Activated naive CD4-positive, alpha-beta T cell treated with anti-CD3 and anti-CD28 coated beads, Interleukin-2, amount 50 U/mL, for 72 hours (primary cell): ENCODE measurements around the gene PRMT7. TPM values are rescaled to one million over a fixed set of nuclear protein-coding genes. Genes with fewer than 3 reads are reported as not detected.

Experiments
- ATAC-seq, 2 donors: fragments of 150-1000 bp; cut with Tn5 transposase; 2 replicates each; pipeline ENCODE4 v1.10.0; 2021; ENCODE audit warnings: mild to moderate bottlenecking in 2 of 2, moderate library complexity in 2 of 2
- DNase-seq, 2 donors: peaks; one replicate each; pipeline ENCODE4 v3.0.0; 2021 to 2022; ENCODE audit warnings: low spot score in 2 of 2
- H3K27ac Mint-ChIP-seq, 2 donors: one replicate each; pipeline ENCODE4 v1.8.0; 2022; ENCODE audit warnings: mild to moderate bottlenecking in 2 of 2, mixed read lengths in 2 of 2
- H3K36me3 Mint-ChIP-seq, 2 donors: one replicate each; pipeline ENCODE4 v1.8.0; 2022; ENCODE audit warnings: mixed read lengths in 2 of 2
- H3K9me3 Mint-ChIP-seq, 2 donors: one replicate each; pipeline ENCODE4 v1.8.0; 2022; ENCODE audit warnings: mixed read lengths in 2 of 2
- total RNA-seq, 2 donors: library from RNA; stranded (reverse); gene quantifications; one replicate each; pipeline ENCODE4 v1.2.3, GENCODE V29; 2022

Gene PRMT7
- total RNA-seq, 2 donors from 2014 or later = 33.7 to 80.2 TPM

- no peak for DNase-seq
- Mint-ChIP-seq H3K9me3 (no peaks in the 10 kb centered on the region), H3K36me3 (no peaks in the 10 kb centered on the region), H3K27ac (peak overlapping the region in 1 of 2 donors; percentile 36)
- ATAC-seq = peak; percentile 85 to 91
These were observed 89.5 kb downstream of the PRMT7 start for GRCh38 chr16:68400083-68400923.

- DNase-seq (no peak), ATAC-seq (peak in 1 of 2 donors; percentile 53)
- Mint-ChIP-seq H3K9me3 (no peaks in the 10 kb centered on the region), H3K36me3 (no peaks in the 10 kb centered on the region), H3K27ac (peak overlapping the region; percentile 22 to 36)
These were observed 90.2 kb downstream of the PRMT7 start for GRCh38 chr16:68400924-68401460.

DNA sequence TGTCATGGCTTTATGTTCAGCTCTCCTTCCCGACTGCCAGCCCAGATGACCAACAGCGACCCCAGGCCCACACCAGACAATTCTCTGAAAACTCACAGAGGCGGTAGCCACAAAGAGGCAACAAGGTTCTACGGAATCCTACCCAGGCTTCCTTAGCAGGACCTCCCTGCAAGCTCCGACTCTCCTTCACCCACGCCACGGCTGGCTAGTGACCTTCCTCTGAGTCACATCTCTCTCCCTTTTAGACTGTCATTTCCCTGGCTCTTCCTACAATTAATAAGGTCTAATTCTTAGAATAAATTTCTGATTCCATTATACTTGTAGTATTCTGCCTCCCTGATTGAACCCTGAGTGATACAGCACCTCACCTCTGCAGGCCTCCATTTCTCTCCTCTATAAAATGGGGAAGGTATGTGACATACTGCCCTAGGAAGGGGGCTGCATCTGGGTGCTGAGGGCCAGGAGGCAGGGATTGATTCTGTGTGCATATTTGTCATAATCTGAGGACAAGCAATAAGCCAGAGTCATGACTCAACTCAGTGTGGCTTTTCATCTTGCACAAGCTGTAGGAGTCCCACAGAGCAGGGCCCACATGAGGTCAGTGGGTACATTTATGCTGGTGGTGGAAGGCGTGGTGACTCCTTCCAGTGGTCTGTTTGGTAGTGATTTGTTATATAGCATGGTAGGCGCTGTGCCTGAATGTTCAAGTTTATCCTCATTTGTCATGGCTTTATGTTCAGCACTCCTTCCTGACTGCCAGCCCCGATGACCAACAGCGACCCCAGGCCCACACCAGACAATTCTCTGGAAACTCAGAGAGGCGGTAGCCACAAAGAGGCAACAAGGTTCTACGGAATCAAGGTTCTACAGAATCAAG, 91.3 kb downstream of the PRMT7 start:
- no peak for DNase-seq
- ATAC-seq = peak; percentile 62 to 70
- Mint-ChIP-seq H3K27ac (no peak overlapping the region), H3K9me3 (no peaks in the 10 kb centered on the region), H3K36me3 (no peaks in the 10 kb centered on the region)

GRCh38 chr16:68402748-68403040, 91.9 kb downstream of the PRMT7 start:
- DNase-seq (no peak), ATAC-seq (no peak)
- Mint-ChIP-seq H3K36me3 (no peaks in the 10 kb centered on the region), H3K27ac (no peak overlapping the region), H3K9me3 (no peaks in the 10 kb centered on the region)

DNA sequence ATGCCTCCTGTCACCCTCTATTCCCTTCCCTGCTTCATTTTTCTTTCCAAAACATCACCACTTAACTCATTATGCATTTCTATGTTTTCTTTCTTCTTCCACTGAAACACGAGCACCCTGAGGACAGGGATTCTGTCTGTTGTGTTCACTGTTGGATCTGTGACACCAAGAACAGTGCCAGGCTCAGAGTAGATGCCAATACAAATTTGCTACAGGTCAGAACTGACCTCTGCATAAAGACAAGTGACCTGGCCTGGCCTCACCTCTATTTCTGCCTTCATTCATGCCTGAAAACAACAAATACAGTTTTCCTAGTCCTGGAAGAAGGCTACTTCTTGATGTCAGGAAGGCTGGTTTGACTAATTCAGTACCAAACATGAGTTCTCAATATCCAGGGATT, 92.4 kb downstream of the PRMT7 start:
- H3K27ac Mint-ChIP-seq = peak overlapping the region in 1 of 2 donors; percentile 13
- H3K9me3 Mint-ChIP-seq = no peaks in the 10 kb centered on the region
- no peaks in the 10 kb centered on the region for H3K36me3 Mint-ChIP-seq
- ATAC-seq (no peak), DNase-seq (no peak)

DNA sequence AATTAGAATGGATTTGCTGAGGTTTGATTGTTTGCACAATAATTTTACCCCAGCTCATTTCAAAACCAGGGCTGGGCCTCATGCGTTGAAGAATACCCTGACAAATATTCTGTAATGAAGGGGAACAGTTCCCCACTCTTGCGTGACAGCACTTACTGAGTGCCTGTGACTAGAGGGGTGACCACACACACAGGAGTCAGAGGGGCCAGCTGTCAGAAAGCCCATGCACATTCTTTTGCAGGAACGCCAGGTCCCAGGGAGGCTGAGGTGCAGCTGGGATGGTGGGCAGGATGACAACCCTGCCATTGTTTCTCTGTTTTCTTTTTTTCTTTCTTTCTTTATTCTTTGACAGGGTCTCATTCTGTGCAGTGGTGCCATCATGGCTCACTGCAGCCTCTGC, 92.9 kb downstream of the PRMT7 start:
- no peaks in the 10 kb centered on the region for H3K9me3 Mint-ChIP-seq
- no peak for ATAC-seq
- no peaks in the 10 kb centered on the region for H3K36me3 Mint-ChIP-seq
- H3K27ac Mint-ChIP-seq = peak overlapping the region in 1 of 2 donors; percentile 13
- no peak for DNase-seq

GRCh38 chr16:68404736-68405345, 94.0 kb downstream of the PRMT7 start:
- ATAC-seq (no peak), DNase-seq (no peak)
- no peaks in the 10 kb centered on the region for H3K9me3 Mint-ChIP-seq
- H3K36me3 Mint-ChIP-seq = no peaks in the 10 kb centered on the region
- H3K27ac Mint-ChIP-seq = no peak overlapping the region

DNA sequence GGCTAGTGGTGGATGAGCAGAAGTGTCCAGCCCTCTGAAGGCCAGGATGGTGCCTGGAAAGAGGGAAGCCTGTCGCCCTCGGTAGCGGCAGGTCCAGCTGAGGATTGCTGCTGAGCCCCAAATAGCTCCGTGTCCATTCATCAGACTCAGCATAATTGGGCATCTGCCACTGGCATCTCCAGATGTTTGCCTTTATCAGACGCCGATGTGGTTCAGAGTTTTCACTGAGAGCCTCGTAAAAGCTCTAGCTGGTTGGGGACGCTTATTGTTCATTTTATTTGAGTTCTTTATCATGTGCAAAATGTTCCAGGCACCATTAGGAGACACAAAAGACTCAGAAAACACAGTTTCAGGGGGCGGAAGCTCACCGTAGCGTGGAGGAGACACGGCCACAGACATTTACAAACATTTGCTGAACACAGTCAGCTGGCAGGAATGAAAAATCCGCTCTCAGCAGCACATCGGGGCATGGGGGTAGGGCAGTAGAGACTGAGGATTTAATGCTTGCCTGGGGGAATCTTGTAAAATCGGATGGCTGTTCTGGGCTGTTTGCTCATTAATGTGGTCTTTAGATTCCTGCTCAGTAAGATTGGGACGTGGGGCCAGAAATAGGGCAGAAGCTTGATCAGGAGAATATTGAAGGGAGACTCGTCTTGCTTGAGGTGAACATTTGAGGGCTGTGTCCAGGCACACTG, 95.8 kb downstream of the PRMT7 start:
- ATAC-seq = no peak
- Mint-ChIP-seq H3K27ac (no peak overlapping the region), H3K9me3 (no peaks in the 10 kb centered on the region), H3K36me3 (no peaks in the 10 kb centered on the region)
- no peak for DNase-seq

Other genes with a start within 250 kb of the PRMT7 start
- gene NFATC3, start 225.6 kb upstream of the PRMT7 start, total RNA-seq = 10 to 100 TPM; 64.2 to 90.1 TPM
- under 1 TPM; 0.43 to 0.48 TPM for gene ESRP2, start 74.9 kb upstream of the PRMT7 start, total RNA-seq
- gene PLA2G15, start 65.6 kb upstream of the PRMT7 start, total RNA-seq = 1 to 10 TPM; 9.7 to 9.8 TPM
- 10 to 100 TPM; 69.0 to 97.7 TPM for gene SLC7A6, start 46.5 kb upstream of the PRMT7 start, total RNA-seq
- gene SLC7A6OS, start 73 bp upstream of the PRMT7 start, total RNA-seq = 10 to 100 TPM; 21.4 to 29.6 TPM
- 1 to 10 TPM in 1 of 2 donors, under 1 TPM in 1; 0.12 to 1.0 TPM for gene SMPD3, start 137.5 kb downstream of the PRMT7 start, total RNA-seq
- 10 to 100 TPM; 29.7 to 37.7 TPM for gene ZFP90, start 228.3 kb downstream of the PRMT7 start, total RNA-seq